Mesenchymal stem cell (in vitro differentiated cells and primary cell): ENCODE measurements around the gene HPSE2.

Experiments used
- DNase-seq: peaks from one replicate; pipeline ENCODE4 v3.0.0-alpha.2; 2013
- H2AFZ ChIP-seq: one replicate; pipeline ENCODE4 v1.6.1; 2013; ENCODE audit warnings: low read depth, mild to moderate bottlenecking, control low read depth, inconsistent platforms, low read length, moderate library complexity
- H2AK5ac ChIP-seq: 2 replicates; pipeline ENCODE4 v1.6.1; 2013; ENCODE audit warnings: low read length, moderate library complexity, mild to moderate bottlenecking, inconsistent platforms; ENCODE audit not compliant: severe bottlenecking
- H2BK120ac ChIP-seq: one replicate; pipeline ENCODE4 v1.6.1; 2013; ENCODE audit warnings: low read depth, mild to moderate bottlenecking, inconsistent platforms, low read length, moderate library complexity
- H2BK12ac ChIP-seq, 2 experiments: one replicate each; pipeline ENCODE4 v1.6.1; 2013; ENCODE audit warnings: inconsistent platforms in 2 of 2, low read length in 2 of 2, mild to moderate bottlenecking in 2 of 2, moderate library complexity in 2 of 2, control low read depth in 1 of 2
- H2BK15ac ChIP-seq: one replicate; pipeline ENCODE4 v1.6.1; 2013; ENCODE audit warnings: mild to moderate bottlenecking, low read depth, inconsistent platforms; ENCODE audit not compliant: poor library complexity, severe bottlenecking
- H2BK5ac ChIP-seq: 2 replicates; pipeline ENCODE4 v1.6.1; 2013; ENCODE audit warnings: low read depth, mild to moderate bottlenecking, low read length, control low read depth, inconsistent platforms; ENCODE audit not compliant: poor library complexity, severe bottlenecking
- H3K14ac ChIP-seq, 2 experiments: one replicate each; pipeline ENCODE4 v1.6.1; 2013; ENCODE audit warnings: inconsistent platforms in 2 of 2, low read length in 2 of 2, control low read depth in 1 of 2, mild to moderate bottlenecking in 1 of 2, moderate library complexity in 1 of 2
- H3K18ac ChIP-seq, 2 experiments: one replicate each; pipeline ENCODE4 v1.6.1; 2013; ENCODE audit warnings: inconsistent platforms in 2 of 2, low read length in 2 of 2, control low read depth in 1 of 2, low read depth in 1 of 2, mild to moderate bottlenecking in 1 of 2
- H3K23ac ChIP-seq, 2 experiments: one replicate each; pipeline ENCODE4 v1.6.1; 2013; ENCODE audit warnings: inconsistent platforms in 2 of 2, low read length in 2 of 2, mild to moderate bottlenecking in 2 of 2, moderate library complexity in 2 of 2, control low read depth in 1 of 2
- H3K27ac ChIP-seq: 2 replicates; pipeline ENCODE4 v1.5.1; 2013; ENCODE audit warnings: mild to moderate bottlenecking, moderate library complexity, low read length, control low read depth, inconsistent platforms; ENCODE audit not compliant: poor library complexity, severe bottlenecking
- H3K27me3 ChIP-seq, 2 experiments: 2 replicates each; pipeline versions ENCODE4 v1.6.1 to v1.7.0; 2013; ENCODE audit warnings: low read length in 2 of 2, mild to moderate bottlenecking in 2 of 2, moderate library complexity in 2 of 2, control low read depth in 1 of 2, inconsistent platforms in 1 of 2; ENCODE audit not compliant: control insufficient read depth in 1 of 2, insufficient read depth in 1 of 2
- H3K36me3 ChIP-seq, 2 experiments: 2 replicates each; pipeline versions ENCODE4 v1.6.1 to v1.7.0; 2013; ENCODE audit warnings: low read length in 2 of 2, control low read depth in 1 of 2, inconsistent platforms in 1 of 2, low read depth in 1 of 2, mild to moderate bottlenecking in 1 of 2; ENCODE audit not compliant: insufficient read depth in 2 of 2, control insufficient read depth in 1 of 2
- H3K4ac ChIP-seq, 2 experiments: one replicate each; pipeline ENCODE4 v1.6.1; 2013; ENCODE audit warnings: inconsistent platforms in 2 of 2, low read length in 2 of 2, mild to moderate bottlenecking in 2 of 2, moderate library complexity in 2 of 2, control low read depth in 1 of 2, low read depth in 1 of 2
- H3K4me1 ChIP-seq: 2 replicates; pipeline ENCODE4 v1.6.1; 2013; ENCODE audit warnings: low read depth, low read length, control low read depth; ENCODE audit not compliant: control insufficient read depth, insufficient read depth
- H3K4me2 ChIP-seq: 2 replicates; pipeline ENCODE4 v1.6.1; 2013; ENCODE audit warnings: low read length, mild to moderate bottlenecking, inconsistent platforms; ENCODE audit not compliant: poor library complexity, severe bottlenecking
- H3K4me3 ChIP-seq, 2 experiments: 2 replicates each; pipeline versions ENCODE4 v1.5.1 to v1.7.0; 2013; ENCODE audit warnings: low read length in 2 of 2, mild to moderate bottlenecking in 2 of 2, control low read depth in 1 of 2, low read depth in 1 of 2; ENCODE audit not compliant: insufficient read depth in 1 of 2
- H3K79me1 ChIP-seq: replicated peaks from 2 replicates; pipeline ENCODE4 v1.6.1; 2013; ENCODE audit warnings: mild to moderate bottlenecking, control low read depth, low read length, inconsistent platforms; ENCODE audit not compliant: poor library complexity, severe bottlenecking
- H3K9ac ChIP-seq: 2 replicates; pipeline ENCODE4 v1.7.0; 2013; ENCODE audit warnings: mild to moderate bottlenecking, low read length, moderate library complexity
- H3K9me3 ChIP-seq: 2 replicates; pipeline ENCODE4 v1.7.0; 2013; ENCODE audit warnings: mild to moderate bottlenecking, low read length; ENCODE audit not compliant: control insufficient read depth
- H4K8ac ChIP-seq: one replicate; pipeline ENCODE4 v1.6.1; 2013; ENCODE audit warnings: inconsistent platforms, mild to moderate bottlenecking, low read length, moderate library complexity
- H4K91ac ChIP-seq: one replicate; pipeline ENCODE4 v1.6.1; 2013; ENCODE audit warnings: mild to moderate bottlenecking, low read length, inconsistent platforms
- WGBS: methylation state at CpG from one replicate; pipeline ENCODE4 v1.1.7; 2013; ENCODE audit warnings: mixed read lengths; 5-methylcytosine and 5-hydroxymethylcytosine counted together

HPSE2 gene

GRCh38 chr10:98456686-98457482 lies 778.8 kb downstream of the HPSE2 start:
- Histone ChIP-seq H3K4me1 (peaks cover 6% of the 10 kb centered on the region), H4K8ac (no peak overlapping the region), H3K23ac (no peak overlapping the region), H4K91ac (no peak overlapping the region), H3K27me3 (no peaks in the 10 kb centered on the region), H3K9me3 (no peaks in the 10 kb centered on the region), H3K4me3 (no peak overlapping the region), H2BK120ac (no peak overlapping the region), H2BK5ac (no peak overlapping the region), H2AFZ (no peak overlapping the region), H3K14ac (no peak overlapping the region), H3K79me1 (no peaks in the 10 kb centered on the region), H2AK5ac (no peak overlapping the region), H3K18ac (no peak overlapping the region), H3K27ac (no peak overlapping the region), H2BK15ac (no peak overlapping the region), H2BK12ac (no peak overlapping the region), H3K4ac (no peak overlapping the region), H3K4me2 (no peak overlapping the region), H3K36me3 (no peaks in the 10 kb centered on the region), H3K9ac (no peak overlapping the region)
- 82% methylated on average over 11 of the region's 12 CpGs for WGBS
- DNase-seq = no peak

GRCh38 chr10:98456043-98456570 lies 779.5 kb downstream of the HPSE2 start:
- H2AK5ac ChIP-seq = no peak overlapping the region
- no peak overlapping the region for H2BK5ac ChIP-seq
- H3K4me2 ChIP-seq = no peak overlapping the region
- 95% methylated on average over 4 of the region's 4 CpGs for WGBS
- H3K9me3 ChIP-seq = no peaks in the 10 kb centered on the region
- peaks cover 4% of the 10 kb centered on the region for H3K4me1 ChIP-seq
- no peak for DNase-seq
- no peak overlapping the region for H3K23ac ChIP-seq
- no peaks in the 10 kb centered on the region for H3K27me3 ChIP-seq
- H3K79me1 ChIP-seq = no peaks in the 10 kb centered on the region
- H4K8ac ChIP-seq = no peak overlapping the region
- H3K4ac ChIP-seq = no peak overlapping the region
- H3K4me3 ChIP-seq = no peak overlapping the region
- no peak overlapping the region for H3K14ac ChIP-seq
- H2AFZ ChIP-seq = no peak overlapping the region
- H3K36me3 ChIP-seq = no peaks in the 10 kb centered on the region
- H3K27ac ChIP-seq = no peak overlapping the region
- H2BK15ac ChIP-seq = no peak overlapping the region
- no peak overlapping the region for H2BK120ac ChIP-seq
- no peak overlapping the region for H4K91ac ChIP-seq
- H2BK12ac ChIP-seq = no peak overlapping the region
- H3K18ac ChIP-seq = no peak overlapping the region
- no peak overlapping the region for H3K9ac ChIP-seq

- Histone ChIP-seq H3K36me3 (no peaks in the 10 kb centered on the region), H3K23ac (no peak overlapping the region), H2BK15ac (no peak overlapping the region), H2BK12ac (no peak overlapping the region), H3K18ac (no peak overlapping the region), H2AFZ (no peak overlapping the region), H2BK120ac (no peak overlapping the region), H2BK5ac (no peak overlapping the region), H3K79me1 (no peaks in the 10 kb centered on the region), H3K27me3 (no peaks in the 10 kb centered on the region), H3K4me3 (no peak overlapping the region), H4K91ac (no peak overlapping the region), H3K9ac (no peak overlapping the region), H3K4me2 (no peak overlapping the region), H3K9me3 (no peaks in the 10 kb centered on the region), H2AK5ac (no peak overlapping the region), H3K14ac (no peak overlapping the region), H3K4me1 (peaks cover 3% of the 10 kb centered on the region), H3K27ac (no peak overlapping the region), H4K8ac (no peak overlapping the region), H3K4ac (no peak overlapping the region)
- no peak for DNase-seq
- 77% methylated on average over 2 of the region's 2 CpGs for WGBS
Observed at GRCh38 chr10:98453729-98454128, 781.9 kb downstream of the HPSE2 start.

DNA sequence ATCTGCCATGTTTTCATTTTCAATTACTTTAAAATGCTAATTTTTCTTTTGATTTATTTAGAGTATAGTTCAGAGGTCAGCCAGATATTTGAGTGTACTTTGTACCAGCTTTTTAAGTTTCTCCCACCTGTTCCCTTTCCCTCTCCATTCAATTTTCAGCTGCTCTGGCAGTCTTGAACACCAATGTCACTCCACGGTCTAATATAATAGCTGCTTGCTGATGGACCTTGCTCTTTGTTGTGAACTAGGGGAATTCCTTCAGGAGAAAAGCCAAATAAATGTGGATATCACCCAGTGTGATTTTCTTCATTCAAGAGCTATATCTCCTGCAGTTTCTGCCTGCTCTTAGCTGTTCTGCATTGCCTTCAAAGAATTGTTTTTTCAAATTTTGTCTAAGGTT lies 785.0 kb downstream of the HPSE2 start:
- Histone ChIP-seq H3K18ac (no peak overlapping the region), H3K4me1 (peaks cover 8% of the 10 kb centered on the region), H2BK12ac (no peak overlapping the region), H3K9me3 (no peaks in the 10 kb centered on the region), H2AK5ac (no peak overlapping the region), H3K79me1 (peaks cover 8% of the 10 kb centered on the region), H2BK15ac (no peak overlapping the region), H2AFZ (no peak overlapping the region), H3K27ac (no peak overlapping the region), H3K23ac (no peak overlapping the region), H3K4me3 (no peak overlapping the region), H3K4ac (no peak overlapping the region), H3K36me3 (peaks cover 0 to under 1% of the 10 kb centered on the region in 2 experiments), H4K8ac (no peak overlapping the region), H3K4me2 (no peak overlapping the region), H3K14ac (no peak overlapping the region), H3K27me3 (no peaks in the 10 kb centered on the region), H2BK5ac (no peak overlapping the region), H3K9ac (no peak overlapping the region), H4K91ac (no peak overlapping the region), H2BK120ac (no peak overlapping the region)
- WGBS = 100% methylated on average over 1 of the region's 1 CpG
- no peak for DNase-seq
